ENCODE data around the gene AANAT.

The AANAT gene

DNA sequence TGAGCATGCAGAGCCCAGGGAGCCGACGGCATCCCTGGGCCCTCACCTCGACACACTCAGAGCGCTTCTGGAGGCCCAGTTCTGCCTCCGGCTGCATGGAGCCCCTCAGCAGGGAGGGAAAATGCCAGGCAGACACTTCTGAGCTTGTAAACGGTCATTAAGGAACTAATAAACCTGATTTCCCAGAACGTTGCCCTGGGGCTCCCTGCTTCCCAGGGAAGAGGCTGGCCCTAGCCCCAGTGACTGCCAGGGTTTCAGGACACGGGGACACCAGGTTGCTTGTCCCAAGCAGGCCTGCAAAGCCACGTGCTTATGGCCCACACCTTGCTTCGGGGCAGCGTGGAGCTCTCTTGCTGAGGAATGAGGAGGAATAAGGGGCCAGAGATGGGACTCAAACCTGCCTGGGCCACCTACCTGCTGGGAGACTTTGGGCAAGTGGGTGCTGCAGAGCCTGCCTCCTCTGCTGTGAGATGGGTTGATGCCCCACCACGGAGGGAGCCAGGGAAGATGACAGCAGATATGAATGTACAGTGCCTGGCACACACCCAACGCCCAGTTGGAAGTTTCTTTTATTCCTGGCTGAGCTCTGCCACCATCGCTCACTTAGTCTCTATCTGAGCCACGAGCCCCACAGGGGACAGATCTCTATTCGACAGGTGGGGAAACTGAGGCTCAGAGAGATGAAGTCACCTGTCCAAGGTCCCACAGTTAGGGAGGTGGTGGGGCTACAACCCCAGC is 28.4 kb downstream of the AANAT start:
- no peaks in the 10 kb centered on the region for H3K9me3 ChIP-seq (ENCODE audit: severe bottlenecking)
- TF ChIP-seq, protein P1, sequence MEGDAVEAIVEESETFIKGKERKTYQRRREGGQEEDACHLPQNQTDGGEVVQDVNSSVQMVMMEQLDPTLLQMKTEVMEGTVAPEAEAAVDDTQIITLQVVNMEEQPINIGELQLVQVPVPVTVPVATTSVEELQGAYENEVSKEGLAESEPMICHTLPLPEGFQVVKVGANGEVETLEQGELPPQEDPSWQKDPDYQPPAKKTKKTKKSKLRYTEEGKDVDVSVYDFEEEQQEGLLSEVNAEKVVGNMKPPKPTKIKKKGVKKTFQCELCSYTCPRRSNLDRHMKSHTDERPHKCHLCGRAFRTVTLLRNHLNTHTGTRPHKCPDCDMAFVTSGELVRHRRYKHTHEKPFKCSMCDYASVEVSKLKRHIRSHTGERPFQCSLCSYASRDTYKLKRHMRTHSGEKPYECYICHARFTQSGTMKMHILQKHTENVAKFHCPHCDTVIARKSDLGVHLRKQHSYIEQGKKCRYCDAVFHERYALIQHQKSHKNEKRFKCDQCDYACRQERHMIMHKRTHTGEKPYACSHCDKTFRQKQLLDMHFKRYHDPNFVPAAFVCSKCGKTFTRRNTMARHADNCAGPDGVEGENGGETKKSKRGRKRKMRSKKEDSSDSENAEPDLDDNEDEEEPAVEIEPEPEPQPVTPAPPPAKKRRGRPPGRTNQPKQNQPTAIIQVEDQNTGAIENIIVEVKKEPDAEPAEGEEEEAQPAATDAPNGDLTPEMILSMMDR (IDR thresholded peaks at IDR 0.05; ENCODE audit: poor library complexity, severe bottlenecking): no peak
- ATAC-seq (ENCODE audit: low read depth) (no peak), DNase-seq (ENCODE audit: low spot score) (no peak)
- no peaks in the 10 kb centered on the region for H3K36me3 ChIP-seq (ENCODE audit: low read depth)
- no peaks in the 10 kb centered on the region for H3K27me3 ChIP-seq (ENCODE audit: insufficient read depth, poor library complexity, severe bottlenecking)
- H3K27ac ChIP-seq (ENCODE audit: poor library complexity, severe bottlenecking): no peak overlapping the region
- H3K4me3 ChIP-seq (ENCODE audit: severe bottlenecking): no peak overlapping the region
- peaks cover 42% of the 10 kb centered on the region for H3K4me1 ChIP-seq (ENCODE audit: insufficient read depth, poor library complexity, severe bottlenecking)

DNA sequence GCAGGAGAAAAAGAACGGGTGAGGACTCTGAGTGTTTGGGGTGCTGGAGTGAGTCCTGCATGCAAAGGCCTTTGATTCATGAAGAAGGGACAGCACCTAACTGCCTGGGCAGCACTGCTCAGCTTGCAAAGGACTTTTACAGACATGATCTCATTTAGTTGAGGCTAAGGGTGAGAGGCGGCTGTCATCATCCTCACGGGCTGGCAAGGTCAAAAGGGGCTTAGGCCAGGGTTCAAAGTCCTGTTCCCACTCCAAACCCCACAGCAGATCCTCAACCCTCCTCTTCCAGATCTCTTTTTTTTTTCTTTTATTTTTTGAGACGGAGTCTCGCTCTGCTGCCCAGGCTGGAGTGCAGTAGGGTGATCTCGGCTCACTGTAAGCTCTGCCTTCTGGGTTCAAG is 29.1 kb downstream of the AANAT start:
- Histone ChIP-seq H3K9me3 (ENCODE audit: severe bottlenecking) (no peaks in the 10 kb centered on the region), H3K4me3 (ENCODE audit: severe bottlenecking) (no peak overlapping the region), H3K27me3 (ENCODE audit: insufficient read depth, poor library complexity, severe bottlenecking) (no peaks in the 10 kb centered on the region), H3K4me1 (ENCODE audit: insufficient read depth, poor library complexity, severe bottlenecking) (peaks cover 43% of the 10 kb centered on the region), H3K27ac (ENCODE audit: poor library complexity, severe bottlenecking) (no peak overlapping the region), H3K36me3 (ENCODE audit: low read depth) (no peaks in the 10 kb centered on the region)
- DNase-seq (ENCODE audit: low spot score) (no peak), ATAC-seq (ENCODE audit: low read depth) (no peak)
- TF ChIP-seq, protein P1 (IDR thresholded peaks at IDR 0.05; ENCODE audit: poor library complexity, severe bottlenecking): no peak

DNA sequence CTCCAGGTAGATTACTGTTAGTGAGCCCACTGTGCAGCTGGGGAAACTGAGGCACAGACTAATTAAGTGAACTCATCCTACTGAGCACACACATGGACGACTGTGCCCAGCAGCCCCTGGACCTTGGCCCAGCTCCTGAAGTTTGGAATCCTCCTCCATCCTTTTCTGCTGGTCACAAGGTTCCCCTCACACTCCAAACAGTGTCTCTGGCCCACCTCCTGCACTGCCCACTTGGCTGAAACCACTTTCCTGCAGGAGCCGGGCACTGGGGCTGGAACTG is 30.2 kb downstream of the AANAT start:
- H3K9me3 ChIP-seq (ENCODE audit: severe bottlenecking): no peaks in the 10 kb centered on the region
- H3K27me3 ChIP-seq (ENCODE audit: insufficient read depth, poor library complexity, severe bottlenecking): no peaks in the 10 kb centered on the region
- ATAC-seq (ENCODE audit: low read depth): no peak
- H3K4me1 ChIP-seq (ENCODE audit: insufficient read depth, poor library complexity, severe bottlenecking): peaks cover 45% of the 10 kb centered on the region
- peak overlapping the region; percentile 66 for H3K27ac ChIP-seq (ENCODE audit: poor library complexity, severe bottlenecking)
- TF ChIP-seq, protein P1 (IDR thresholded peaks at IDR 0.05; ENCODE audit: poor library complexity, severe bottlenecking): no peak
- no peaks in the 10 kb centered on the region for H3K36me3 ChIP-seq (ENCODE audit: low read depth)
- no peak overlapping the region for H3K4me3 ChIP-seq (ENCODE audit: severe bottlenecking)
- DNase-seq (ENCODE audit: low spot score): no peak

DNA sequence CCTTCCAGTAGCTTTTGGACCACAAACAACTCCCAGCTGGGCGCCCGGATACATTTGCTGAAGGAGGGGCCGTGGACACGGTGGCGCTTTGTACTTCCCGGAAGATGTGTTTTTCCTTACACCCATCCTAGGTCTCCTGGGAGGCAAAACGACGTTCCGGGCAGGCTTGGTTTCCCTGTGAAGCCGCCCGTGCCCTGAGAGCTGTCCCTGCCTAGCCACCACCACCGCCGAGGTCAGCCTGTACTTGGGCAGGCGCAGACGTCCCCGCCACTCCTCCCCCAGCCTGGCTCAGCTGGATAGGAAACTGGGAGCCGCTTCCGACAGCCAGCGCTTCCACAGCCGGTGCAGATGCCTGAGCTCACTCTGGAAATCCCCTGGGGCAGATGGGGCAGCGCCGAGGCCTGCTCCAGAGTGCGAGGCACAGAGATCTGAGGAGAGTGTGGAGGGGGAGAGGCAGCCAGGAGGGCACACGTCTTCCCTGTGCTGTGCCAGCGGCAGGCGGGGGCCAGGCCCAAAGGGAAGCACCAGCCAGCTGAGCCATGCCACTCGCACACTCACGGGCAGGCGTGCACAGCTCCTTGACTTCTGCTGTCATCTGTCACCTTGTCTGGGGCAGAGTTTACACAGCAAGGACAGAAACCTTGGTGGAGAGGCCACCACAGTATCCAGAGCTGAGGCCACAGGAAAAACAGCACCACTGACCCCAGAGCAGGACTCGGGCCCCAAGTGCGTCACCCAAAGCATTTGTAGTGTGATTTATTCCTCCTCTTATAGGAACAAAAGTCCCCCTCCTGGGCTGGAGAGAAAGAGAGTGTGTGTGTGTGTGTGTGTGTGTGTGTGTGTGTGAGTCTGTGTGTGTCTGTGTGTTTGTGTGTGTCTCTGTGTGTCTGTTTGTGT is 30.8 kb downstream of the AANAT start:
- DNase-seq (ENCODE audit: low spot score): peak; percentile 90
- no peaks in the 10 kb centered on the region for H3K27me3 ChIP-seq (ENCODE audit: insufficient read depth, poor library complexity, severe bottlenecking)
- ATAC-seq (ENCODE audit: low read depth): peak; percentile 64
- H3K4me1 ChIP-seq (ENCODE audit: insufficient read depth, poor library complexity, severe bottlenecking): peaks cover 39% of the 10 kb centered on the region
- H3K27ac ChIP-seq (ENCODE audit: poor library complexity, severe bottlenecking): peak overlapping the region; percentile 66
- H3K4me3 ChIP-seq (ENCODE audit: severe bottlenecking): no peak overlapping the region
- TF ChIP-seq, protein P1 (IDR thresholded peaks at IDR 0.05; ENCODE audit: poor library complexity, severe bottlenecking): no peak
- no peaks in the 10 kb centered on the region for H3K36me3 ChIP-seq (ENCODE audit: low read depth)
- no peaks in the 10 kb centered on the region for H3K9me3 ChIP-seq (ENCODE audit: severe bottlenecking)

DNA sequence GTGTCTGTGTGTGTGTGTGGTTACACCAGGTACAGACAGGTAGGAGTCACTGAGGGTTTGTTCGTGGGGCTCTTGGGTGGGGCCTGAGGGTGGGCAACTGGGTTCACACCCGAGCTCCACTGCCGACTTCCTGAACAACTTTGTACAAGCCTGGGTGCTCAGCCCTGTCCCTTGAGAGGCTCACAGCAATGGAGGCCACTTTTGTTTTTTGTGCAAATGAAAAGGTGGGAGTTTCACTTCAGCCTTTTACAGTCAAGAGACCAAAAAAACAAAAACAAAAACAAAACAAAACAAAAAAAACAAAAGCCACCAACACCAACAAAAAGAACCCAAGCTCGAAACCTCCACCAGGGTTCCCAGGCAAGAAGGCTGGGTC is 31.5 kb downstream of the AANAT start:
- H3K4me3 ChIP-seq (ENCODE audit: severe bottlenecking): no peak overlapping the region
- ATAC-seq (ENCODE audit: low read depth) (no peak), DNase-seq (ENCODE audit: low spot score) (no peak)
- no peaks in the 10 kb centered on the region for H3K27me3 ChIP-seq (ENCODE audit: insufficient read depth, poor library complexity, severe bottlenecking)
- H3K9me3 ChIP-seq (ENCODE audit: severe bottlenecking): no peaks in the 10 kb centered on the region
- TF ChIP-seq, protein P1 (IDR thresholded peaks at IDR 0.05; ENCODE audit: poor library complexity, severe bottlenecking): no peak
- peaks cover 32% of the 10 kb centered on the region for H3K4me1 ChIP-seq (ENCODE audit: insufficient read depth, poor library complexity, severe bottlenecking)
- no peaks in the 10 kb centered on the region for H3K36me3 ChIP-seq (ENCODE audit: low read depth)
- peak overlapping the region; percentile 66 for H3K27ac ChIP-seq (ENCODE audit: poor library complexity, severe bottlenecking)

Measured in RWPE2 (cell line).